Stimulated activated CD4-positive, alpha-beta T cell treated with anti-CD3 and anti-CD28 coated beads, TNF-alpha, amount 100 ng/mL, for 24 hours (primary cell): ENCODE data around the gene BORCS5.
"Not testable (repeated sequence)": the region's sequence is repeated elsewhere in the genome, so short reads cannot be mapped to it uniquely, and the experiment has no call there.

Experiments used
- DNase-seq, 3 experiments: peaks; one replicate each; pipeline ENCODE4 v3.0.0-alpha.2; 2020; ENCODE audit warnings: low read depth in 3 of 3

BORCS5 gene

DNA sequence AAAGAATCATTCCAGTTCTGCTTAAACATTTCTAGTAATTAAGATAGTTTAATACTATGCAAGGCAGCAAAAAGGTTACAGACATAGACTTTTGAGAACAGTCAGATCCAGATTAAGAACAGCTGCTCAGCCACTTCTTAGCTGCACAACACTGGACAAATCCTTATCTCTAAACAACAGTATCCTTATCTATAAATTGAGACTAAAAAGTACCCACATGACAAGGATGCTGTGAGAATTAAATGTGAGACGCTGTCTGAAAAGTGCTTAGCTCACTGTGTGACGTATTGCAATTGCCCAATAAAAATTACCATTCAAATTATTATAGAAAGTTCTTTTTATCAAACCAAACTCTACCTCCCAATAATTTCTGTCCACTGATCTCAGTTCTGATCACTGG, 35.5 kb downstream of the BORCS5 start:
- DNase-seq, result no peak

DNA sequence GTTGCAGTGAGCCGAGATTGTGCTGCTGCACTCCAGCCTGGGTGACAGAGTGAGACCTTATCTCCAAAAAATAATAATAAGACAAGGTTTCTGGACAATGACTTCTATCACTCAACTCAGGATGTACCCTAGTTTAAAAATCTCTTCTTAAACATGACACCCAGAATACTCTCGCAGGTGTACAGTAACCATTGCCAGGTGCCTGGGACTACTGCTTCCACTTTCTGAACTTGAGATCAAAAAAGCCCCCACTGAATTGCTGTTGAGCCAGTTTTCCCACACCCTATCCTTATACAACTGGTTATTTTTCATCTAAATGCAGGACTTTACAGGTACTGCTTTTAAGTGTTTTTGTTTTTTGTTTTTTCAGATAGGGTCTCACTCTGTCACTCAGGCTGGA, 36.3 kb downstream of the BORCS5 start:
- no peak for DNase-seq

DNA sequence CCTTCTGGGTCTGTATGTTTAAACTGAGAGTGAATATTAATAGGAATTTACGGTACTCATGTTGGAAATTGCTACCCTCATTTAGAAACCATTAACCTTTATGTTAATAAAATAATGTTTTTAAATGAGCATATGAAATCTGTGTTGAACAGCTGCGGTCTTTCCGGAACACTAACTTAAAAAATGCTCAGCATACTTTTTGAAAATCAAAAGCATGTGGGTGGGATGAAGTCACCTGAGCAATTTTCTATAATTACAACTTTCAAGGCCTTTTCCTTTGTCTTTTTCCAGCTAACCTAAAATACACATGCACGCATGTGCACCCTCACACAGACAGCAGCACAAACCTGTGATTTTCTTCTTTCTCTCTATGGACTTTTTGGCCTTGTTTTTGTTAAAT, 39.8 kb downstream of the BORCS5 start:
- no peak for DNase-seq

DNA sequence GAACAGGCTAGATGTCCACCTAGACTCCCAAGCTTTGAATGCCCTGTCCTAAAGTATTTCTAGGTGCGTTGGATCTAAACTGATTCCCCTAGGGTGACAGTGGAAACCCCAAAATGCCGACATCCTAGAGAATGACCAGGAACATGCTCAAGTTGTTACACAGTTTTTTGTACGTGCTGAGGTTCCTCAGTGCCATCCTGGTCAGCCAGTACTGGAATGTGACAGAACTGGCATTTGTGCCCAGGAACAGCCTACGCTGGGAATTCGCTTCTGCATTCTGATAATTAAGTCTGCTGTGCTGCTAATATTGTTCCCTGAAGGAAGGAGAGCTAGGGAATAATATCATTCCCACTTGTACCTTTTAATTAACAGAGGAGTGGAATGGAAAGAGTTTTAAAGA, 40.3 kb downstream of the BORCS5 start:
- DNase-seq, result no peak

DNA sequence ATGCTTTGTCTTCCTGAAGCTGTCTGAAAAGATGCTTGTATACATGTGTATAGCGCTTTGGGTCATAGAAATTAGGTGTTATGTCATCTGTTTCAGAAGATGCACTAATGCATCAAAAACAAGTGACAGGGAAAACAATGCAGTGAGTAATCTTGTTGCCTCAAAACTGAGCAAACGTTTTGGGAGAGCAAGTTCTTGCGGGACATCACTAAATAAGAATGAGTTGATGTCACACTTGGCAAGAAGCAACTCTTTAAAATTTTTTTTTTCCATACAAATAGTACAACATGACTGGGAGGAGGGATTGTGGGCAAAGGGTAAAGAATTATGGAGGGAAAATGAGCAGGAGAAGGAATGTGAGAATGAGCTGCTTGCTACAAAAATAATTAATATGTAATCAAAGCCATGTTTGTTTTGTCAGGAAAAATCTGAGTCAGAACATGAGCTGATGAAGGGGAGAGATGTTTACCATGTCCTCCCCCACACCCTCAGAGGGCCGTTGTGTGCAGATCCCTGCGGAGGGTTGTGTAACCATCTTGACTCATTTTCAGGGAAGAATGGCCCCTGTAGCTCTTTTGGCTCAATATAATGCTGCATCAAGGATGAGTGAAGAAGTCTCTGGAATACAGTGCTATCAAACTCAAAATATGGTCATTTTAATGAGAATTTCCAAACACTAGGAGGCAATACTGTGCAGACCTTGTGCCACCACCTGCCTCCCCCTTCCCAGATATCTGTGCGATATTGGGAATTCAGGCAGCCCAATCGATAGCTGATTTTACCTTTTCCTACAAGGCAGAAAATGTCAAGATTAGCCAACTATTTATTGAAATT, 41.4 kb downstream of the BORCS5 start:
- no peak for DNase-seq

DNA sequence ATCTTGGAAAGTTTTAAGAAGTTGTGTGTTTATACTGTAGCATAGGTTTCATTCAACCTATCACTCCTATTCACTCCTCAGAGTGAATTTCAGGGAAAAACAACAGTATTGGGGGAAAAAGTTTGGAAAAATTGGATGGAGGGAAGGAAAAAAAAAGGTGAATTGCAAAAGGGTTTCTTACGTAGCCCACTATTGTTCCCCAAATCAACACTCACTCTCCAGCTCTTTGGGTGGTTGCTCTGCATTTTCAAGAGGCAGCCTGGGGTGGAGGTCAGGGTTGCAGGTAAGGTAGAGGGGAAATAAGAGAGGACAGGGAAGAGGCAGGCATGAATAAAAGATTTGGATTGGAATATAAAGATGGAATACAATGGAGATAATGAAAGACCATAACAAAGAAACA, 42.3 kb downstream of the BORCS5 start:
- no peak for DNase-seq

DNA sequence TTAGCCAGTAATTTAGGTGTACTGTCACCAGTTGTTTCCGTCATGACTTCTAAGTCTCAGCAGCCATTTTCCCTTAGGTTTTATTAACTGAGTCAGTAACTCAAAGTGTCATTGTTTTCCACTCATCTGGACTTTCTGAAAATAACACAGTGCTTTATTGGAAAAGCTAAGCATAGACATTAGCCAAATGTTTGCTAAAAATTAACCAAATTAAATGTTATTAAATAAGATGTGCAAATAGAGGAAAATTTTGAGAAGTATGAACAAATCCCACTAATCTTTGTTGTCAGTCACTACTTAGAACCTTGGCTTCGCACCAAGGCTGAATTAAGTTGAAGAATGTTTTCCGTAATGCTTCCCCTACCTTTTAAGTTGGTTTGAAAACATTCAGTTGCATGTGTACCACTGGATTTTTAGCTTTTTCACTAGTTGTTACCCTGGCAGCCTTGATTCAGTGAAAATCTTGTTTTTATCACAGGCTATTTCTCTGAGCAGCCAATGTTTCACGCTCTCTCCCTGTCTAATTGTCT, 43.0 kb downstream of the BORCS5 start:
- no peak for DNase-seq

DNA sequence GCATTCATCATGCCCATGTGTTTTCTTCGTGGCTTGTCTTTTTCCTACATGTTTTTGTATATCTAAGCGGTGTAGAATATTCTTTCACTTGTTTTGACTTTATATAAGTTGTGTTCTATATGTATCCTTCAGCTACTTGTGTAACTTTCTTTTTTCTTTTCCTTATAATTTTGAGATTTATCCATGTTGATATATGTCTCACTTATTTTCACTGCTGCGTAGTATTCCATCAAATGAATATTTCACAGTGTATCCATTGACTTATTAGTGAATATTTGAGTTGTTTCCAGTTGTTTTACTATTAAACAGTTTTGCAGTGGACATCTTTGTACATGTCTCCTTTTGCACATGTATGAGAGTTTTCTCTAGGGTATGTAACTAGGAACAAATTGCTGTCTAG, 43.9 kb downstream of the BORCS5 start:
- no peak for DNase-seq

DNA sequence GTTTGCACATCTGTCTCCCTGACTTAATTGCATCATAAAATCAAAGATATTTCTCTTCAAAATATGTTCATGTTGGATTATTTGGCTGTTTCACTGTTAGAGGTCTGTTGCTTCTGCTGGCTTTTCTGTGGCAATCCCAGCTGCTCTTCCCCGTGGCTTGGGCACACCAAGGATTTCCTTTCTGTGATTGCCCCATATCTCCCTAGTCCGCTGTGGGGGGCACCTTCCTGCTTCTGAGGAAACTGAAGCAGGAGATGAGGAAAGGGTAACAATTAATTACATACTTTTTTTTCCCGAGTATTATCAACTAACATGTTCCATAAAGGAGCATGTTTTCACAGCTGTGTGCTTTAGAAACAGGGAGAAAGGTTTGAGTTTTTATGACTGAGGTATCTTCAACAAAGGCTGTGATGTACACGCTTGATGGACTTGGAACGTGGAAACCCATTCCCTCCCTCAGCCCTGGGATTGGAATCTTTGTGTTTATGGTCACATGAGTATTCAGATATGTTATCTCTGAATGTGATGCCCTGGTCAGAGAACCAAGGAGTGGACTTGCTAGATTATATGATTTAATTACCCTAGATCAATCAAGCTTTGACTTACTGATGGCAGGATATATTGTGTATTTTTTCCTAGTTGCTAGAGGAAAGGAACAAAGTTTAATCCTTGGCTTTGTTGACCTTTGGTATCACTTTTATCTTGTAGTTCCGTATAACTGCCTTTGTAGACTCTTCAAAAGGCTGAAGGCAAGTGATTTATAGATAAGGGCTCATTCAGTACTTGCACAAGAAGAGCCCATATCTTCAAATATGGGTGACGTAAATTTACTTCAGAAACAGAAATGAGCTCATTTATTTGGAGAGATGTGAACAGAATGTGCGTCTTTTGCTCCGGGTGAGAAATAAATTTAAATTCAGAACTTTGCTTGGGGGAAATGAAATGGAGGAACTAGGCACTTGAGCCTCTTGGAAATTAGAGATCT, 46.7 kb downstream of the BORCS5 start:
- no peak for DNase-seq

DNA sequence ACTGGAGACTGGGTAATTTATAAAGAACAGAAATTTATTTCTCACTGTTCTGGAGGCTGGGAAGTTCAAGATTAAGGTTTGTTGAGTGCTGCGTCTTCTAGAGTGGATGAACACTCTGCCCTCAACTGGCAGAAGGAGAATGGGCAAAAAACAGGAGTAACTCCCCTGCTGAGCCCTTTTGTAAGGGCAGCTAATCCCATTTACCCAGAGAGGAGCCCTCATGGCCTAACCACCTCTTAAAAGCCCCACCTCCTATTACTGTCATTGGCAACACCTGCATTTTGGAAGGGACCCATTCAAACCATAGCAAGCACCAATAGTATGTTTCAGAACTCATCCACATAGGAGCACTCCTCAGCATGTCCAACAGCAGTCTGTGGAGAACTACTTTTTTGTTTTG, 47.4 kb downstream of the BORCS5 start:
- DNase-seq, result no peak

DNA sequence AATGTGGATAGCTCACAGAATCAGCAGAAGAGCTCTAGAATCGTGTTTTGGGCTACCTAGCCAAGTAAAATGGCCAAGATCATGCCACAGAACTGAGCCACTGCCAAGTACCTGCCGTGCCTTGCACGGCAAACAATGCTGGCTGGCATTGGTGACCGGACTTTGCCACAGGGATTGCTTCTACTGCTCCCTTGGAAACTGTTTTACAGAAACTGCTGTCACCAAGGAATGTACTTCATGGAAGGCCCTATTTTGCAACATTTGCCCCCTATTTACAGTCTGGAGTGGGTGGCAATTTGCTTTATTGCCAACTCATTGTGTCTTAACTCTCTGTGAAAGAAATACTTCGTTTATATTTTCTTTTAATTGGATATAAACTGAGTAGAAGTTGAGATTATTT, 49.0 kb downstream of the BORCS5 start:
- DNase-seq, result no peak

DNA sequence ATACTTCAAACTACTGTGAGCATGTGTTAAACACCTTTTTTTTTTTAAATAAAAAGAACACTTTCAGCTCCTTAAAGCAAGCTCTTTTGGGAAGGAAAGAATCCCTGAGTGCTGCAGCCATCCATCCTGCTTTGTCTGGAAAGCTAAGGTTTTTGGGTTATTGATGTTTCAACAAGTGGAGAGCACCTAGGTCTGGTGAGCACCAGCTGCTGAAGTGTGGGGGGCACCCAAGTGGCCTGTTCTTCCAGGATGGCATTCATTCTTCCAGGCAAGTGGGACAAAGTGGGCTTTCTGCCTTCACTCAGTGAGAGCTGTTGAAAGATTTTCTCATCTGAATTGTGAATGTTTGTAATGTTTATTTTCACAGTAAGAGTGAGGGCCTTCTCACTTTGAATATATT, 49.9 kb downstream of the BORCS5 start:
- DNase-seq, result no peak

DNA sequence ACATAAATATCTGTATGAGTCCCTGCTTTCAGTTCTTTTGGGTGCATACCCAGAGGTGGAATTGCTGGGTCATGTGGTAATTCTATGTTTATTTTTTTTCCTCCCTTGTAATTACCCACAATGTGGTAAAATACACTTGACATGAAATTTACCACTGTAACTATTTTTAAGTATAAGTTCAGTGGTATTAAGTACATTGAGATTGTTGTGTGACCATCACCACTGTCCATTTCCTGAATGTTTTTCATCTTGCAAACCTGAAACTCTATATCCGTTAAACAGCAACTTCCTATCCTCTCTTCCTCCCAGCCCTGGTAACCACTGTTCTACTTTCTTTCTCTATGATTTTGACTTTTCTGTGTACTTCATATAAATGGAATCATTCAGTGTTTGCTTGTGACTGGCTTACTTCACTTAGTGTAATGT, 51.4 kb downstream of the BORCS5 start:
- no peak for DNase-seq

DNA sequence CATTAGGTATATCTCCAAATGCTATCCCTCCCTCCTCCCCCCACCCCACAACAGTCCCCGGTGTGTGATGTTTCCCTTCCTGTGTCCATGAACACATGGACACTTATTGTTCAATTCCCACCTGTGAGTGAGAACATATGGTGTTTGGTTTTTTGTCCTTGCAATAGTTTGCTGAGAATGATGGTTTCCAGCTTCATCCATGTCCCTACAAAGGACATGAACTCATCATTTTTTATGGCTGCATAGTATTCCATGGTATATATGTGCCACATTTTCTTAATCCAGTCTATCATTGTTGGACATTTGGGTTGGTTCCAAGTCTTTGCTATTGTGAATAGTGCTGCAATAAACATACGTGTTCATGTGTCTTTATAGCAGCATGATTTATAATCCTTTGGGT, 52.5 kb downstream of the BORCS5 start:
- DNase-seq, result not testable (repeated sequence)

DNA sequence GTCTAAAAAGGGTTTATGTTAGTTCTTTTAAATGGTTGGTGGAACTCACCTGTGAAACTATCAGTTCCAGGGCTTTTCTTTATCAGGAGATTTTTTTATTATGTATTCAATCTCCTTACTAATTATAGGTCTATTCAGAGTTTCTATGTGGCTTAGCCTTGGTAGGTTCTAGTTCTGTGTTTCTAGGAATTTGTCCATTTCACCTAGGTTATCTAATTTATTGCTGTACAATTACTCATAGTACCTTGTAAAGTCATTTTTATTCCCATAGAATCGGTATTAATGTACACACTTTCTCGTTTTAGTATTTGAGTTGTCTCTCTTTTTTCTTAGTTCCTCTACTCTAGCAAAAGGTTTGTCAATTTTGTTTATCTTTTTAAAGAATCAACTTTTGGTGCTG, 59.0 kb downstream of the BORCS5 start:
- no peak for DNase-seq

DNA sequence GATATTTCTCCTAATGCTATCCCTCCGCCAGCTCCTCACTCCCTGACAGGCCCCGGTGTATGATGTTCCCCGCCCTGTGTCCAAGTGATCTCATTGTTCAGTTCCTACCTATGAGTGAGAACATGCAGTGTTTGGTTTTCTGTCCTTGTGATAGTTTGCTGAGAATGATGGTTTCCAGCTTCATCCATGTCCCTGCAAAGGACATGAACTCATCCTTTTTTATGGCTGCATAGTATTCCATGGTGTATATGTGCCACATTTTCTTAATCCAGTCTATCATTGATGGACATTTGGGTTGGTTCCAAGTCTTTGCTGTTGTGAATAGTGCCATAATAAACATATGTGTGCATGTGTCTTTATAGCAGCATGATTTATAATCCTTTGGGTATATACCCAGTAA, 62.3 kb downstream of the BORCS5 start:
- DNase-seq, result not testable (repeated sequence)

DNA sequence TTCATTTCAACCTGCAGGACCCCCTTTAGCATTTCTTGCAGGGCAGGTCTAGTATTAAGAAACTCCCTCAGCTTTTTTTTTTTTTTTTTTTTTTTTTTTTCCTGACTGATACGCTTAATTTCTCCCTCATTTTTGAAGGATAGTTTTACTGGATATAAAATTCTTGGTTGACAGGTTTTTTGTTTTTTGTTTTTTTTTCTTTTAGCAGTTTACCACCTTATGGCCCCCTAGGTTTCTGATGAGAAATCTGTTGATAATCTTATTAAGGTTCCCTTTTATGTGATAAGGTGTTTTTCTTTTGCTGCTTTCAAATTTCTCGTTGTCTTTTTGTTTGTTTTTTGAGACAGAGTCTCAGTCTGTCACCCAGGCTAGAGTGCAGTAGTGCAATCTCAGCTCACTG, 66.5 kb downstream of the BORCS5 start:
- DNase-seq, result no peak

DNA sequence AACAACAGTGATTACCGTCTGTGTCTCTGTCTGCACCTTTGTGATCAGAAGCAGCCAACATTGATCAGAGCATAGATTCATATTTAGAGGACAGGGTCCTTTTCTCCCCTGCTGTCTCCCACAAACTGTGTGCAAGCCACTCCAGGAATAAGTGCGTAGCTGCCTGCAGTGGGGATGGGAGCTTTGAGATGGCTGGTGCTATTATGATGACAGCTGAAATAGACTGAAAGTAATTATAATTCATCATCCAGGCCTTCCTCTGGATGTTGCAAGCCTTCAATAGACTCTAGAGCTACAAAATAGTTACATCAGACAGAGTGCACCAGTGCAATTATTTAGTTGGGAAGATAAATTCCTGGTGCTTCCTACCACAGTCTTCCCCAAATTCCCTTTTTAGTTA, 68.1 kb downstream of the BORCS5 start:
- DNase-seq, result no peak

DNA sequence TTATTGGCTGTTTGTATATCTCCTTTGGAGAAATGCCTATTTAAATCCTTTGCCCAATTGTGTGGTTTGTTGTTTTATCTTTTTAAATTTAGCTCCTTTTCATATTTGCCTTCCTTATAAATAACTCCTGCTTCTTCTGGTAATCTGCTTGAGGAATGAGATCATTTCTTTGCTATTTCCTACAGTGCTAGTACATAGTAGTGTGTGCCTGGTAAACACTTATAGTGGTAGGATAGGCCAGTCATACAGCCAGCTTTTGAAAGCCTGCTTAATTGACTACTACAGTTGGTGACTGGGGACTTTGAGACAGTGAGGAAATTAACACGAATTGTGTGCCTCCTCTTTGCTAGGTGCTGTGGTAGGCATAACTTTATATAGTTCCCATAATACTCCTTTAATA, 68.7 kb downstream of the BORCS5 start:
- no peak for DNase-seq

DNA sequence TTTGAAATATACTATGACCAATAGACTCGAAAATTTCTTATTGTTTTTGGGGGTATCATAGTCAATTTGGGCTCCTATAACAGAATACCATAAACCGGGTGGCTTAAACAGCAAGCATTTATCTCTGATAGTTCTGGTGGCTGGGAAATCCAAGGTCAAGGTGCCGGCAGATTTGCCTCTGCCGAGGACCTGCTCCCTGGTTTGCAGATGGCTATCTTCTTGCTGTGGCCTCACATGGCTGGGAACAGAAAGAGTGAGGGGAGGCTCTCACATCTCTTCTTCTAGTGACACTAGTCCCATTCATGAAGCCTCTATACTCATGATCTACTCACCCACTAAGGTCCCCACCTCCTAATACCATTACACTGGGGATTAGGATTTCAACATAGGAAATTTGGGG, 70.7 kb downstream of the BORCS5 start:
- DNase-seq, result no peak

DNA sequence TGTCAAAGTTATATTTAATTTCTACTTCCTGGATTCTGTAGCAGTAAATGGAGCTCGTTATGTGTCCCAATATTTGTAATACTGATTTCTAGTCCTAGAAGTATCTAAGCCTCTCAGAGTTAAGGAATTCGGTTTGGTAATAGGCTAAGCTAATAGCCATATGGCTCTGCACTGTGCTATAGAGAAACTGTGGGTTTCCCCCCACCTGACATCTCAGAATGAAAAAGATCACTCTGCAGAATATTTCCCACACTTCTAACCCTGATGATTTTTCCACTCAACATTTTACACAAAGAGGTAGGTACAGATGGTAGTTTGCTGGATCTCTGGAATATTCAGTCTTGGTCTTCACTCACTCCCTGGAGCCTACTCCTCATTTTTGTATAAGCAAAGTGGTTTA, 71.2 kb downstream of the BORCS5 start:
- no peak for DNase-seq

DNA sequence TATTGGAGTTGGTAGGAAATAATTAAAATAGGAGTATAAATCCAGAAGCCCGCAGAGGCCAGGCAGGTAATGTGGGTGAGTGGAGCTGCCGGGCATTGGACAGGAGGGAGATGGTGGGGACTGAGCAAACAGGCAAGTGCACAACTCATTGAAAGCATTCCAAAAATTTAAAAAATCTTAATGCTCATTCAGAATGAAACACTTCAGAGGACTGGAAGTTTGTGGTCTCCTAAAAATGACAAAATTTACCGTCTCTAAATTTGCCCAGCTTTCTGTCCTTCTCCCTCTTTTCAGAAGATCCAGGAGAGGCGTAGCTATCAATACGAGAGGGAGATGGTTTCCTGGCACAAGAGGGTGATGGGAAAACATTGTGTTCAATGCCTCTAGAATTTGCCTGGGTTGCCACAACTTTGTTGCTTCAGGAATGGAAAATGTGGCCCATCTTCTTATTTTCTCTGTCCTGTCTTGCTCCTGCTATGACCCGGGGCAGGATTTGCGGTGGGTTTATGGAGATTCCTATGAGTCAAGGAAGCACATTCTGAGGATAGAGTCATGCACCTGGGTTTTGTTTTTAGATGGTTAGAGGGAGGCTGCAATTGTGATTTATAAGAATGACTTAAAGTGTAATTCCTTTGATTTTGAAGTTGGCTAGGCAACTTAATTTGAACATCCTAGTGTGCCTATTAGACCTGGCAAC, 72.2 kb downstream of the BORCS5 start:
- no peak for DNase-seq
